Measurements from ENCODE around the gene CDIP1. TPM values are rescaled to one million over a fixed set of nuclear protein-coding genes. Genes with fewer than 3 reads are reported as not detected.

CDIP1 gene
- total and polyA plus RNA-seq, 12 donors: 28.2 to 59.5 (median 46.1) TPM

- TF ChIP-seq, protein P1, sequence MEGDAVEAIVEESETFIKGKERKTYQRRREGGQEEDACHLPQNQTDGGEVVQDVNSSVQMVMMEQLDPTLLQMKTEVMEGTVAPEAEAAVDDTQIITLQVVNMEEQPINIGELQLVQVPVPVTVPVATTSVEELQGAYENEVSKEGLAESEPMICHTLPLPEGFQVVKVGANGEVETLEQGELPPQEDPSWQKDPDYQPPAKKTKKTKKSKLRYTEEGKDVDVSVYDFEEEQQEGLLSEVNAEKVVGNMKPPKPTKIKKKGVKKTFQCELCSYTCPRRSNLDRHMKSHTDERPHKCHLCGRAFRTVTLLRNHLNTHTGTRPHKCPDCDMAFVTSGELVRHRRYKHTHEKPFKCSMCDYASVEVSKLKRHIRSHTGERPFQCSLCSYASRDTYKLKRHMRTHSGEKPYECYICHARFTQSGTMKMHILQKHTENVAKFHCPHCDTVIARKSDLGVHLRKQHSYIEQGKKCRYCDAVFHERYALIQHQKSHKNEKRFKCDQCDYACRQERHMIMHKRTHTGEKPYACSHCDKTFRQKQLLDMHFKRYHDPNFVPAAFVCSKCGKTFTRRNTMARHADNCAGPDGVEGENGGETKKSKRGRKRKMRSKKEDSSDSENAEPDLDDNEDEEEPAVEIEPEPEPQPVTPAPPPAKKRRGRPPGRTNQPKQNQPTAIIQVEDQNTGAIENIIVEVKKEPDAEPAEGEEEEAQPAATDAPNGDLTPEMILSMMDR (IDR thresholded peaks at IDR 0.05): no peak
Observed at GRCh38 chr16:4520913-4521312, 17.7 kb downstream of the CDIP1 start.

GRCh38 chr16:4519274-4520058 lies 19.1 kb downstream of the CDIP1 start:
- no peak overlapping the region for H3K27ac ChIP-seq
- 89% methylated on average over 15 of the region's 15 CpGs for WGBS, 2 donors
- H3K4me3 ChIP-seq: no peak overlapping the region
- no peak for DNase-seq
- H3K27me3 ChIP-seq: no peaks in the 10 kb centered on the region
- intact Hi-C loops (cut with DNase I): loop anchor here in 4 of 10 donors (5.0 to 10.0 kb wide), 4 partner anchors 65 to 435 kb away; partner anchors contain the start of gene SEC14L5 (in 2 of the 4)
- TF ChIP-seq, protein P1 (IDR thresholded peaks at IDR 0.05): no peak
- peaks cover 8 to 65% (median 50%) of the 10 kb centered on the region in 9 donors for H3K4me1 ChIP-seq
- no peaks in the 10 kb centered on the region for H3K9me3 ChIP-seq
- no peak for ATAC-seq
- H3K36me3 ChIP-seq: no peaks in the 10 kb centered on the region

More at GRCh38 chr16:4520913-4521312, 17.7 kb downstream of the CDIP1 start:
- Histone ChIP-seq H3K27me3 (no peaks in the 10 kb centered on the region), H3K36me3 (no peaks in the 10 kb centered on the region), H3K27ac (no peak overlapping the region), H3K9me3 (no peaks in the 10 kb centered on the region), H3K4me3 (no peak overlapping the region), H3K4me1 (peaks cover 8 to 65% (median 49%) of the 10 kb centered on the region in 9 donors)
- no peak for ATAC-seq
- WGBS, 2 donors: 85 to 86% methylated on average over 7 of the region's 7 CpGs
- intact Hi-C loops (cut with DNase I): no loop called here
- DNase-seq: no peak

DNA sequence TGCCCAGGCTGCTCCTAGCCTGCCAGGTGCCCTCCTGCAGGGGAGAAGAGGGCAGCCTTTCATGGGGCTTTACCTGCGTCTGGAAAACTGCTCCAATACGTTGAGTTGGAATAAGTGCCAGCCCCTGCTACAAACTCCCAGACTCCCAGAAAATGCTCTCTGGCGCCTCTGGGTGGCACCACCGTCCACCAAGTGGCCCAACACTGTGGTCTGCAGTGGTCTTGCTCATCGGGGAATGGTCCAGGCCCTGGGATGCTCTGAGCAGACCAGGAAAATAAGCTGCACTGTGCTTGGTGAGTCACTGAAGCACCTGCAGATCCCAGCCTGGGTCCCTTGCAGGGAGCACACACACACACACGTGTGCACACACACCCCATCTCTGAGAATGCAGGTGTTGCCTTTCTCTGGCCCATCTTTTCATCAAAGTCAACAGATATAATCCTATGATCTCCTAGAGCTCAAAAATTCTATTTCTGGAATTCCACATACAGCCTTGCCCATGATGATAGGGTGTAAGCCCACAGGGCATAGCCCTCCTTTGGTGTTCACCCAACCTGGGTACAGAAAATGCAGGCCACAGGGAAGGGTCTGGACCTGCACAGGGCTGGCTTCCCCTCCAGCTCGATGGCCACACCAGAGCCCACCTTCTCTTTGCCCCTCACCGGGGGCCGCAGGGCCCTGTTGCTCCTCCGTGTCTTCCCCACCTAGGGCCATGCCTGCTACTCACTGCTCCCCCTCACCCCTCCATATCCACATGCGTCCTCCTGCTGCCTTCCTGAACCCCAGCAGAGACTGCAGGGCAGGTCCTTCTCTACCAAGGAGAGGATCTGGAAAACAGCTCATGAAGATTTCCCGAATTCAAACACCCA lies 20.5 kb downstream of the CDIP1 start:
- Histone ChIP-seq H3K4me3 (no peak overlapping the region), H3K27me3 (no peaks in the 10 kb centered on the region), H3K36me3 (peaks cover 0 to 12% (median 0%) of the 10 kb centered on the region in 9 donors), H3K4me1 (peaks cover 22 to 65% (median 50%) of the 10 kb centered on the region in 9 donors), H3K9me3 (no peaks in the 10 kb centered on the region), H3K27ac (peak overlapping the region in 1 of 10 donors; percentile 5)
- 59 to 63% methylated on average over 12 of the region's 12 CpGs for WGBS, 2 donors
- TF ChIP-seq, protein P1 (IDR thresholded peaks at IDR 0.05): peak; percentile 32 to 66 (median 56)
- no peak for DNase-seq
- peak in 3 of 8 donors; percentile 8 to 24 (median 19) for ATAC-seq
- intact Hi-C loops (cut with DNase I): loop anchor here in 4 of 10 donors (5.0 to 10.0 kb wide), 4 partner anchors 67 to 437 kb away; partner anchors contain the start of gene SEC14L5 (in 2 of the 4)

Data from heart right ventricle (tissue), 16 donors.